Measurements from ENCODE around the gene TP53BP2. TPM values are rescaled to one million over a fixed set of nuclear protein-coding genes. Genes with fewer than 3 reads are reported as not detected.

TP53BP2 gene
- total RNA-seq, result 14.4 and 37.7 TPM in 2 replicates

GRCh38 chr1:223845810-223846682 lies at the start of gene TP53BP2:
Gene TP53BP2 (minus strand): TSS chr1:223845947. CDS start chr1:223845680, 267 bp downstream.

Other genes with a start within 250 kb of the TP53BP2 start
- not detected in 2 replicates for gene CAPN8, start 180.2 kb downstream of the TP53BP2 start, total RNA-seq
- 127 and 130 TPM in 2 replicates for gene CAPN2, start 133.4 kb downstream of the TP53BP2 start, total RNA-seq

All from cardiac atrium fibroblast (primary cell).